GM21786 (cell line): Measurements from ENCODE around the gene CPT2.

Experiments used
- ATAC-seq: cut with Tn5 transposase; IDR thresholded peaks from one replicate; pipeline ENCODE4 v1.9.1; 2021; ENCODE audit not compliant: unreplicated experiment

CPT2 gene

DNA sequence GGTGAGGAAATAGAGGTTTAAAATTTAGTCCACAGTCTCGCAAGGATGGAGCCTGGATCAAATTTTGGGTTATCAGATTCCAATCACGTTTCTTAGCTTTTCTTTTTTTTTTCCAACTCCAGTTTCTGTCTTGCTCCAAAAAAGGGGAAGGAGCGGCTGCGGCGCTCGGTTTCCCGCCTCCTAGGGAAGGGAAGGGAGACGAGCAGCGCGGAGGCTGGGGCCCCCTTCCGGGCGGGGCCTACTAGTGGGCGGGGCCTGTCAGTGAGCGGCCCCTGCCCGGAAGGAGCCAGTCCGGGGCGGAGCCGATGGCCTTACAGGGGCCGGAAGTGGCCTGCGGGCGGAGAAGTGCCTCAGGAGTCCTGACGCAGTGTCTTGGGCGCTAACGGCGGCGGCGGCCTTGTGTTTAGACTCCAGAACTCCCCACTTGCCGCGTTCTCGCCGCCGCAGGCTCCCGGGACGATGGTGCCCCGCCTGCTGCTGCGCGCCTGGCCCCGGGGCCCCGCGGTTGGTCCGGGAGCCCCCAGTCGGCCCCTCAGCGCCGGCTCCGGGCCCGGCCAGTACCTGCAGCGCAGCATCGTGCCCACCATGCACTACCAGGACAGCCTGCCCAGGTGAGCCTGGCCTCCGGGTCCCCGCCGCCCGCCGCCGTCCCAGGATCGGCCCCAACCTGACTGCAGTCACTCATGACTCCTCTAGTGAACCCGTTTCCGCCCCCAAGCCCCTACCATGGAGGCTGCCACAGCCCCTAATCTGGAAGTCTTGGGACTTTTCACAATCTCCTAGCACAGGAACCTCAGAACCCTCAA, at the start of gene CPT2:
CPT2 (plus strand) TSS at position 340 of the 806 bp plus-strand sequence; CDS start at position 460, 120 bp downstream.
- peak; percentile 99 for ATAC-seq

DNA sequence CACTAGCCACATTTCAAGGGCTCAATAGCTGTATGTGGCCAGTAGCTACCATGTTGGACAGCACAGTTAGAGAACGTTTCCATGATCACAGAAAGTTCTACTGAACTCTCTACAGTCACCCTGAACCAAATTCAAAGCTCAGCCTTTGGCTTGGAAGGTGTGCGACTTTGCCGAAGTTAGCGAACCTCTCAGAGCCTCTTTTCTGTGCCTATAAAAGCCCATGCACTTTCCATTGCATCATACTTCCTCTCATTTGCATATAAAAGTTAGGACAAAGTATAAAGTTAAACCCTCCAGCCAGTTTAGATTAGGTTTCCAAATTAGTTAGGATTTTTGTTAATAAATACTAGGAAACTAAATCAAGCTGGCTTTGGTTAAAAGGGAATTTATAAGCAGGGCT, 49.5 kb upstream of the CPT2 start:
- no peak for ATAC-seq

DNA sequence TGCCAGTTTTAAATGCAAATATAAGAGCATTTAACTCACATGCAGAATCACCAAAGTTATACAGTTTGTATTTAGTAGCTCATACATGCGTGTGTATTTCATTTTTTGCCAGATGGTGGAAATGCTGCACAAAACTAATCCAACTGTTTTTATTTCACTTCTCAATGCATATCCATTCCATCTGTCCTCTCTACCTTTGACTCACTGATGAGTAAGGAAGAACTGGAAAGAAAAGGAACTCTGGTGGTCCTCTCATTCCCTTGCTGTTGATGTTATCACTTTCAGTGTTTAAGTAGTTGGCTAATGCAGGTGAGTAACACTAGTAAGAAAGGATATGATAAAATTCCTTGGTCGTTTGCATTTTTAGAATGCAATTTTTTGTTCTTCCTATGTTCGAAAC, 48.5 kb upstream of the CPT2 start:
- ATAC-seq, result no peak

DNA sequence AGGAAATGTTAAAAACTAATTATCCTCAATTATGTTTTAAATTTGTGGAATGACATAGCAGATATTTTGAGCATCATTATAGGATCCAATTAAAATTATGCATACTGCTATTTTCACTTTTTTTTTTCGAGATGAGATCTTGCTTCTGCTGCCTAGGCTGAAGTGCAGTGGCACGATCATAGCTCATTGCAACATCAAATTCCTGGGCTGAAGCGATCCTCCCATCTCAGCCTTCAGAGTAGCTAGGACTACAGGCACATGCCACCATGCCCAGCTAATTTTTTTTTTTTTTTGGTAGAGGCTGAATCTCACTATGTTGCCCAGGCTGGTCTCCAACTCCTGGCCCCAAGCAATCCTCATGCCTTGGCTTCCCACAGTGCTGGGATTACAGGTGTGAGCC, 42.9 kb upstream of the CPT2 start:
- ATAC-seq, result no peak

DNA sequence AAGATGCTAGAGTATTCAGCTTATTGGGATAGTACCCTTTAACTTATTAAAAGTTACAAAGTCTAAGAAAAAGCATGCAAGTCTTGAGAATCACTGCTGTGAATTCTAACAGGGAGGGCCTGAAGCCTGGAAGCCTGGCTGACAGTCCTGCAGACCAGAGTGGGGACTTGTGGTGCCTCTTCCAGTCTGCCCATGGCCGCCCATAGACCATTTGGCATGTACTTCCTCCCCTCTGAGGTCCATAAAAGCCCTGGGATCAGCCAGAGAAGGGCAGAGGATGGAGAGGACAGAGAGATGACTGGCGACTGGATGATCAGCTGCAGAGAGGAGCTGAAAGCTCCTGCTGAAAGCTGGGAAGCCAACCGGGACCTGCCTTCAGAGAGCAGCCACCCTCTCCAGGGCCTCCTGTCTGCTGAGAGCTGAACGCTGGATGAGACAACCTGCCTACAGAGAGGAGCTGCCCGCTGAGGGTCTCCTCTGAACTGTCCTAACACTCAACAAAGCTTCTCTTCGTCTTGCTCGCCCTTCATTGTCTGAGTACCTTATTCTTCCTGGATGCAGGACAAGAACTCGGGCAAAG, 41.7 kb upstream of the CPT2 start:
- no peak for ATAC-seq

DNA sequence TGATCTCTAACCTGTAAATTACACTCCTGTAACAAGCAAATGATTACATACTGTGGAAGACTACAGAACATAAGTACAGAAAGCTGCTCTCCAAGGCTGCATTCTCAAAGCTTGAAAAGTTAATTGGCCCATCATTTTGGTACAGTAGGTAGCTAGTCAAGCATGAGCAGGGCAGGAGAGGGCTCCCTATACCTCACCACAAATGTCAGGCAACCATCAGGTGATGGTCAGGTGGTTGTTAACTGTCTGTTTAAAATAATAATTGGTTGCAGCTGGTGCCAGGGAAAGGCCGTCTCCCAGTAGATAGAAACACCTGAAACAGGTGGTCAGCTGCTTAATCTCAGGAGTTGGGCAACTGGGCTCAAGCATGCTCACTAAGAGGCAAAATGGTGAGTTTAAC, 41.1 kb upstream of the CPT2 start:
- ATAC-seq, result no peak

DNA sequence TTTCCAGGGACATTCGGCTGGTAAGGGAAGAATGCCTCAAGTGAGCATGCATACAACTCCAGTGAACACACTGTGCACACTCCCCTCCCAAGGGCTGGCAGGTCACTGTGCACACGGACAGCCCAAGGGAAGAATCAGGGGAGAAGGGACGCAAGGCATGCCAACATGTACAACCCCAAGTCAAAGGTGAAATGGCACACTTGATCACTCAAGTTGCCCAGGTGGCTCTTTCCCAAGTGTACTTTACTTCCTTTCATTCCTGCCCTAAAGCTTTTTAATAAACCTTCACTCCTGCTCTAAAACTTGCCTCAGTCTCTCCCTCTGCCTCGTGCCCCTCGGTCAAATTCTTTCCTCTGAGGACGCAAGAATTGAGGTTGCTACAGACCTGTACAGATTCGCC, 40.7 kb upstream of the CPT2 start:
- ATAC-seq, result no peak

DNA sequence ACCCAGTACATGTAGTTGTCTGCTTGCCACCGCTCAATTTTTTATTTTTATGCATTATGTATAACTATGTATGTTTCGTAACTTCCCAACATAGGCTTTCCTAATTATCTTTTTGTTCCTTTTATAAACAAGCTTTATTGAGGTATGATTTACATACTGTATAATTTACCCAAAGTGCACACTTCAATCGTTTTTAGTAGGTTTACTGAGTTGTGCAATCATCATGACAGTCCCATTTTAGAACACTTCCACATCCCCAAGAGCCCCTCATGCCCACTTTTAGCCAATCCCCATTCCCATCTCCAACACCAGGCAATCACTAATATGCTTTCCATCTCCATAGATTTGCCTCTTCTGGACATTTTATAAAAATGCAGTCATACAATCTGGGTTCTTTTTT, 39.8 kb upstream of the CPT2 start:
- no peak for ATAC-seq

DNA sequence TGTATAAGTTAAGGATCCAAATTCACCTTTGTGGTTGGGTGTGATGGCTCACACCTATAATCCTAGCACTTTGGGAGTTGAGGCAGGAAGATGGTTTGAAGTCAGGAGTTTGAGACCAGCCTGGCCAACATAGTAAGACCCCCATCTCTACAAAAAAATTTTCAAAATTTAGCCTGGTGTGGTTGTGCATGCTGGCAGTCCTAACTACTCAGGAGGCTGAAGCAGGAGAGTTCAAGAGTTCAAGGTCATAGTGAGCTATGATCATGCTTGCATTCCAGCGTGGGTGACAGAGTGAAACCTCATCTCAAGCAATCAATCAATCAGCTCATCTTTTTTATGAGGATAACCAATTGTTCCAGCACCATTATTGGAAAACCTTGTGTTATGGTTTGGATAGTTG, 37.7 kb upstream of the CPT2 start:
- no peak for ATAC-seq

DNA sequence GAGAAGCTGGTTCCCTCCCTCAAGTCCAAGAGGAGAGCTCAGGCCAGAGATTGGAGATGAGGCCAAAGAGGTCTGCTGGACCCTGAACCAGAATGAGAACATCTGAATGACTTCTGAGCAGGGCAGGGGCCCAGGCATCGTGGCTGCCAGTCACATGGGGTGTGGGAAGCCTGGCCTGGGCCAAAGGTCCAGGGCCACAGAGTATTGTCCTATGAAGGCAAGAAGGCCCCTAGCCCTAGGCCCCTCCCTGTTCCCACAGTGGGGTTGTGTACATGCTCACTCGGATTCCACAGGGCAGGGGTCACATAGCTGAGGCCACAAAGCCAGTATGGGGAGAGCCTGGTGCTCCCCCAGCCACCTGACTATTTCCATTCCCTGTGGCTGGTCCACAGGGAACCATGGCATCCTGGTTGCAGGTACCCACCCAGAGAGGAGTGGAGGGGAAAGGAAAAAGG, 35.7 kb upstream of the CPT2 start:
- no peak for ATAC-seq

DNA sequence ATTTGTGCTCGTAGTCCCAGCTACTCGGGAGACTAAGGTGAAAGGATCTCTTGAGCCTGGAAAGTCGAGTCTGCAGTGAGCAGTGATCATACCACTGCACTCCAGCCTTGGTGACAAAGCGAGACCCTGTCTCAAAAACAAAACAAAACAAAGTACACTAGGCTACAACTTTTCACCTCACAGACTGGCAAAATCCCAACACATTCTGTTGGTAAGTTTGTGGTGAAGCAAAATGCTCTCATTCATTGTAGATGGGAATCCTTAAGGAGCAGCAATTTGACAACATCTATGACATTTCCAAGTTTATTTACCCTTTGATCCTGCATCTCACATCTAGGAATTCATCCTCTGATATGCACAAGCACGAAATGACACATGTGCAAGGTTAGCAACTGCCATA, 34.0 kb upstream of the CPT2 start:
- no peak for ATAC-seq

DNA sequence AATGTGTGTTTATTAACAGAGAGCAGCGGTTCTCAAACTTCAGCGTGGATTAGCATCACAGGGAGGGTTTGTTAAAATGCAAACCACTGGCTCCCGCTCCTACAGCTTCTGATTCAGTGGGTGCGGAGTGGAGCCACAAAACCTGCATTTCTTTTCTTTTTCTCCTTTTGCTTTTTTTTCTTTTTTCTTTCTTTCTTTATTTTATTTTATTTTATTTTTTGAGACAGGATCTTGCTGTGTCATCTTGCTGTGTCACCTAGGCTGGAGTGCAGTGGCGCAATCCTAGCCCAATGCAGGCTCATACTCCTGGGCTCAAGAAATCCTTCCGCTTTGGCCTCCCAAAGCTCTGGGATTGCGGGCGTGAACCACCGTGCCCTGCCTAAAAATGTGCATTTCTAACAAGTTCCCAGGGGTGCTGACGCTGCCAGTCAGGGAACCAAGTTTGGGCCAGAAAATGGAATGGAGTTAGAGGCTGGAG, 33.3 kb upstream of the CPT2 start:
- no peak for ATAC-seq

DNA sequence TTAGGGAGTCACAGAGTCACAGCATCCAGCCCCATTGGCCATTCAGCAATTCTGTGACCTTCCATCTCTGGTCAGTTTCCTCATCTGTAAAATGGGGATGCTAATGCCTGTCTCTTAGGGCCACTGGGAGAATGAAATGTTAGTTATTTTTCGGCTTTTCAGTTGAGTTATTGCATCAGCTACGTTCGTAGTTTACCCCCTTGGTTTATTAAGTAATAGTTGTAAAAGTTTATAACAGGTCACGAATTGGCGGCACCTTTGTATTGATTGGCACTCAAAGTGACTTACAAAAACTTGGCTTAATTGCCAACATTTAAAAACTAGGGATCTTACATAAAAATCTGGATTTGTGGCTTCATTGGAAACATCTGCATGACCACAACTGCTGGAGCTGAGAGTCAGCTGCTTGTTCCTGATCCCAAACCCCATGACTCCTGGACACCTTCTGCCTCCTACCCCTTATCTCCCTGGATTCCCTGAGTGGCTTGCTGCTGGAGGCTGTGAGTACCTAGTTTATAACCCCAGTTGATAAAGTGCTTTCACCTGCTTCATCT, 31.1 kb upstream of the CPT2 start:
- no peak for ATAC-seq

DNA sequence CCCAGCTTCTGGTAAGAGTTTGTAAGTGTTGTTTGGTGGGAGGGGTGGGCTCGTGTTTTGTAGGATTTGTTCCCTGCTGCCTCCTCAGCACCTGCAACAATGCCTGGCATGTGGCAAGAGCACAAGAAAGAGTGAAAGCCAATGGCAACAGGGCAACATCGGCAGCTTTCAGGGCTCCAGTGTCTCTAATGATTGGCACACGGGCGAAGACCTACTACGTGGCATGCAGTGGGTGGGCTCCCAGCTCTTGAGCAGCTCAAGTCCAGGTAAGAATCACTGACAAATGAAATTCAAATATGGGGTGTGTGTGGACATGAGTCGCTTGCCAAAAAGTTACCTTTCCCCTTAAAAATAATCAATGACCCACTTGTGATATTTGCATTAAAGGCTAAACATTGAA, 30.3 kb upstream of the CPT2 start:
- ATAC-seq, result no peak

DNA sequence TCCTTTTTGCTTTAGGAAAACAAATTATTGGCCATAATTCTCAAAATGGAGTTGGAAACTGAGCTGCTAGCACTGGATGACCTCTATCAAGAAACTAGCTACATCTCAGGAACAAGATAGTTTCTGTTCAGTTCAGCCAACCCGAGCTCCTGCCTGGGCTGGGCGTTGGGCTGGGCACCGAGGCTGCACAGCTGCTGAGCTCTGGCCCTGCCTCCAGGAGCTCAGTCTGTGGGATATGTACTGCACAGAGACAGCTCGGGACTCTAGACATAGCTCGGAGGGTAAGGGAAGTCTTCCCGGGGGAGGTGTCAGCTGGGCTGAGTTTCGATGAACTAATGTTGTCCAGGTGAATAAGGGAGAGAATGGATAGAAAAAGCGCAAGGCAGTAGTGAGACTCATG, 29.7 kb upstream of the CPT2 start:
- no peak for ATAC-seq

DNA sequence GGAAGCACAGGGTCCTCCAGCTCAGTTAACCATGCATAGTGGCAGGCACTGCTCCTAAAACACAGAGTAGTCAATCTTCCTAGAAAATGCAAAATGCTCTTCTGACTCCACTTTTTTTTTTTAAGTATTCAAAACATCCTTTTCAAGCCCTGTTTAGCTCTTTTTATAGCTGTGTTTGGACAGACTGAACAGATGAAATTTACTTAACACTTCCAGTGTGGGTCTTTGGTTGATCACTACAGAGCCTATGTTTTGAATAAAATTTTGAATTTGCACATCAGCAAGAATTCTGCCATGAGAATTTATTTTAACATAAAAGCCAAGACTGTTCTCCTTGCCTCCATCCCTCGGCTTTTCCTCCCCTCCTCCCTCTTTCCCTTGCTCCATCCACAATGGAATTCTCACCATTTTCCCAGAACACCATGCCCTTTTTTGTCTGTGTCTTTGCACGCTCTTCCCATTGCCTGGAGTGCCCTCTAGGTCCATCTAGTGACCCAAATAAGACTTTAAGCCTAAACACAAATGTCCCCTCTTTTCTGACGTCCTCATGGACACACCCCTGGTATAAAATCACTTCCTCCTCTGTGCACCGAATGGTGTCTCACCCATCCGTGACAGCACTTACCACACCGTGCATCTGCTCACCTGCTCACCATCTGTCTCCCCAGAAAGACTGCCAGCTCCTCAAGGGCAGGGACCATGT, 24.0 kb upstream of the CPT2 start:
- ATAC-seq, result no peak

DNA sequence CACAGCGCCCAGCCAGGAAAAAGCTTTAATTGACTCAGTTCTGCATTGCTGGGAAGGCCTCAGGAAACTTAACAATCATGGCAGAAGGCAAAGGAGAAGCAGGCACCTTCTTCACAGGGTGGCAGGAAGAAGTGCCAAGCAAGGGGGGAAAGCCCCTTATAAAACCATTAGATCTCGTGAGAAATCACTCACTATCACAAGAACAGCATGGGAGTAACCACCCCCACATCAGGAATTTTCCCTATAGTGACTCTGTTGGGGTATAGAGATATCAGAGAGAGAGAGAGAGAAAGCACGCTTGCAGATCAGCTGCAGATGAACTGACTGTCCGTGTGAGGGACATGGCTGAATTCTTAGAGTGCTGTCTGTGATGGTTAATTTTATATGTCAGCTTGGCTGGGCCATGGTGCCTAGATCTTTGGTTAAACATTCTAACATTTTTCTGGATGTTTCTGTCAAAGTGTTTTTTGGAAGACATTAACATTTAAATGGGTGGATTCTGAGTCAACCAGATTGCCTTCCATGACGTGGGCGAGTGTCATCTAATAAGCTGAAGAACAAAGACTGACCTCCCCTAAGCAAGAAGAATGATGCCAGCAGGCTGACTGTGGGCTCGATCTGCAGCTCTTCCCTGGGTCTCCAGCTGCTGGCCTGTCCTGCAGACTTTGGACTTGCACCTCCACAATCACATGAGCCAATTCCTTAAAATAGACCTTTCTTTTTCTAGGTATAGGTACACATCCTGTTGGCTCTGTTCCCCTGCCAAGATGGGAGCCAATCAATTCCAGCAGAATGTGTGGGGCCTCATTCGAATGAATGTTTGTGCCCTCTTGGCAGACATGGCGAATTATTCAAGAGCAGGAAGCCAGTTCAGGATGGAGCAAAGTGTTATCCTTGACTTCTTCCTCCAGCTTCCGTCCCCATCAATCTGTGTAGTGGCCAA, 21.4 kb upstream of the CPT2 start:
- no peak for ATAC-seq

DNA sequence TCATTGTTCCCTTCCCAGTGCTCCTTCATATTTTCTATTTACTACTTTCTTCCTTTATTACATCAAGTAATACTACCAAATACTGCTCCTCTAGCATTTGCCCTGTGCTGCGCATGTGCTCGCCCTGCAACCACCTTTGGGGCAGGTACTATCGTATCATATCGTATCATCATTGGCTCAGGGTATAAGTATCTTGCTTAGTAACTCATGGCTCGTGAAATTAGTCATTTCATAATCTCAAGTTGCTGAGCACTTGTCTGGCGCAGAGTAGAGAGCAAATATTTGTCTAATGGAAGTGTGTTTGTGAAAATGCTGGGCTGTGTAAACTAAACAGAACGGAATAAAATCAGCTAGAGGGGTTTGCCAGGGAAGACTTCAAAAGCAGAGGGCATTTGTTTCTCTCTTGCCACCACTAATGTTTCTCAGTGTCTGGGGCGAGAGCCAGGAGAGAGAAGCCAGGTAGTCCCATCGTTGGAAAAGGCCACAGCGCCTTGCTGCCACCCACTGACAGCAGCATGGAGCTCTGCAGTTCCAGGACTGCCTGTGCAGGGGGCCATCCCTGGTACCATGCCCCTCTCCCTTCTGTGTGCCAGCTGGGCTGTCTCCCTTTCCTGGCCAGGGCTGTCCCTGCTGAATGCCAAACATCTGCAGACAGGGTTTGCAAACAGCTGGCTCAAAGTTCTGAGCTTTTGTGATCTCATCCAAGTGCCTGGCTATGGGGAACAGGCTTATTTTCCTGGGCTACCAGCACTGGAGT, 20.0 kb upstream of the CPT2 start:
- ATAC-seq, result no peak

DNA sequence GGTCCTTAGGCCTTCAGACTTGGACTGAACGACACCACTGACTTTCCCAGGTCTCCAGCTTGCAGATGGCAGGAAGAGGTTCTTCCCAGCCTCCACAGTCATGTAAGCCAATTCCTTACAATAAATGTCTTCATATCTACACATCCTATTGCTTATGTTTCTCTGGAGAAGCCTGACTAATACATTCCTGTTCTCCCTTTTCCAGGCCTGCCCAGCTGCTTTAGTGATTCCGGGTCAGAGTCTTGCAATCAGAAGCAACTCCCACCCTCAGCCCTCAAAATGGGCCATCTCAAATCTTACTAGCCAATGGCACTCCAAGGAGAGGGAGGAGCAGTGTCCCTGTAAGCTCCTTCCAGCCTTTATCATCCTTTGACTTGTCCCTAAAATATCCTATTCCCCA, 16.4 kb upstream of the CPT2 start:
- no peak for ATAC-seq

DNA sequence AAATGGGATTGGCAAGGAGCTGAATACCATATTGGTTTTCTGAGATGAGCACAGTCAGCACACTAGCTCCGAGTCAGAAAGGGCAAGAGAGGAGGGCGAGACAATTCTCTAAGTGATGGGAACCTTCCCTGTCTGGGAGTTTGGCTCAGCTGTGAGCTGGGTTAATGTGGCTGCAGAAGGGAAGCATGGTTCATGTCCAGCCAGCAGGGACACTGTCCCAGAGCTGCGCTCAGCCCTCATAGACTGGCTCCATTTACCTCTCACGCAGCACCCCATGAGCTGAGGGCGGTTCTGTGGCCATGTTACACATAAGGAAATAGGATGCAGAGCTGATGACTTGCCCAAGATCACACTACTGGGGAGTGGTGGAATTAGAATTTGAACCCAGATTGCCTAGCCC, 15.7 kb upstream of the CPT2 start:
- no peak for ATAC-seq
